Measurements from ENCODE around the gene MTHFR.
"Not testable (repeated sequence)": the region's sequence is repeated elsewhere in the genome, so short reads cannot be mapped to it uniquely, and the experiment has no call there.

The MTHFR gene

GRCh38 chr1:11833497-11833896 lies 27.7 kb upstream of the MTHFR start:
- DNase-seq (ENCODE audit: low read depth in 2 of 2): no peak

DNA sequence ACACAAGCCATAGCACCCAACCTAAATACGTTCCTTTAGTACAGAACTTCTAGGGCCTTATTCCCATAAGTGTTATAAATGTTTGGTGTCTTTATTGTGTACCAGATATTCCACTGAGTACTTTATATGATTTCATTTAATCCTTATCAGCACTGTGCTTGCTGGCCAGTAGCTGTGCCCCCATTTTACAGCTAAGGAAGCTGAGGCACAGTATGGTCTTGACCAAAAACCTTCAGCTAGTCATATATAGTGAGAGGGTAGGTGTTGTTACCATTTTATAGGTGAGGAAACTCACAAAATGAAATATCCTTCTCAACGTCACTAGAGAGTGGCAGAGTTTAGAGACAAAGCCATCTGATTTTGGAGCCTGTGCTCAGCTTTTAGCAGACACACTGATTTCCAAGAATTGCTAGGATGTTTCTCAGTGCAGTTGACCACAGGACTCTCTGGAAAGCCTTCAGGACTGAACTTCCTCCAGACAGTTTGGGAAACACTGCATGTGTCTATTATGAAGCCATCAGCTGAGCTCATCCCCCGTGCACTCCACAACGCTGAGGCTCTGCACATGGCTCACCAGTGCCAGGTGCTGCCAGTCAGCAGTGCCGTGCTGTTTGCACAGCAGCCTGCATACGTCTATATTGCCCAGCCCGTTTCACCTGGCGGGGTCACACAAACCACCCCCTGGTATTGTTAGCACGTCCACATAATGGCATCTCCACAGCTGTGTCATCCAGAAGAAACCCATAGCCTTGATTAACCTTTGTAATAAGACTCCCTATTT lies 26.4 kb upstream of the MTHFR start:
- no peak for DNase-seq (ENCODE audit: low read depth in 2 of 2)

GRCh38 chr1:11828511-11828910 lies 22.7 kb upstream of the MTHFR start:
- DNase-seq (ENCODE audit: low read depth in 2 of 2): no peak

- no peak for DNase-seq (ENCODE audit: low read depth in 2 of 2)
Measured at GRCh38 chr1:11826946-11827345, 21.2 kb upstream of the MTHFR start.

DNA sequence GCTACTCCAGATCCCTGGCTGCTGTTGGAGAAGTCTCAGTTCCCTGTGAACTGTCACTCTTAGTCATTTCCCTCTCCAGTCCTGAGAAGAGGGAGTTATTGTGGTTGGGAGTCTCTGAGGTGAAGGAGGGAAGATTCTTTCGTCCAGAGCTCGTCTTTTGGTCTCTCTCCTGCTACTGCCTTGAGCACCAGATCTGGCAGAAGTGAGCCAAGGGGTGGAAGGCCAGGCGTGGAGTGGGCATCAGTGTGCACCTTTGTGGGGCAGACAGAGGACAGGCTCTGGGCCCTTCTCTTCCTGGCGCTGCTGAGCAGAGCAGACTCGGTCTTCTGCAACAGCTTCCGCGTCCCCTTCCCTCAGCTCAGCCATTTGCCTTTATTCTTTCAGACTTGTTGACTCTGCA lies 19.4 kb upstream of the MTHFR start:
- no peak for DNase-seq (ENCODE audit: low read depth in 2 of 2)

DNA sequence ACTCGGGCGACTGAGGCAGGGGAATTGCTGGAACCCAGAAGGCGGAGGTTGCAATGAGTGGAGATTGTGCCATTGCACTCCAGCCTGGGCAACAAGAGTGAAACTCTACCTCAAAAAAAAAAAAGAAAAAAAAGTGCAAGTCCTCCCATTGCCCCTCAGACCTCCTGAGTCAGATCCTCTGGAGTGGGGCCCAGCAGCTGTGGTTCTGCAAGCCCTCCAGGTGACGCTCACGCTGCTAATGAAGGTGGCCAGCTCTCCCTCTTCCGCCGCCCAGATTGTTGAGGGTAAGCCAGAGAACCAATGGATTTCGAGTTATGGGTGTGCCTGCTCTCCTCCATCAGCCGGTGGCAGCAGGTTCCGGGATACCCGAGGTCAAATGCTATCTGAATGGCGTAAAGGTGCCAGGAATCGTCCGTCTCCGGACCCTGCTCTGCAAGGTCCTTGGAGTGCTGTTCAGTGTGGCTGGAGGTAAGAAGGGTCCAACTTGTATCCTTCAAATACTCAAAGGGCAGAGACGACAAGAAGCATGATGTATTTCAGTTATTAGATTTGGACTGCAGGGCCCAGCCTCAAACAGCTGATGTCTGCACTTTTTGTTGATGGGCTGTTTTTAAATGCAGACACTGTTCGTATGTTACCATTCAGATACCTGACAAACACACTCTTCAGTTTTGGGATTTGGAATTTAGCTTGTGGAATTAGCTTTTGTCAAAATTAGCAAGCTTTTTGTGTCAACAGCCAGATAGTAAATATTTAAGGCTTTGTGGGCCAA lies 17.8 kb upstream of the MTHFR start:
- DNase-seq (ENCODE audit: low read depth in 2 of 2): no peak

DNA sequence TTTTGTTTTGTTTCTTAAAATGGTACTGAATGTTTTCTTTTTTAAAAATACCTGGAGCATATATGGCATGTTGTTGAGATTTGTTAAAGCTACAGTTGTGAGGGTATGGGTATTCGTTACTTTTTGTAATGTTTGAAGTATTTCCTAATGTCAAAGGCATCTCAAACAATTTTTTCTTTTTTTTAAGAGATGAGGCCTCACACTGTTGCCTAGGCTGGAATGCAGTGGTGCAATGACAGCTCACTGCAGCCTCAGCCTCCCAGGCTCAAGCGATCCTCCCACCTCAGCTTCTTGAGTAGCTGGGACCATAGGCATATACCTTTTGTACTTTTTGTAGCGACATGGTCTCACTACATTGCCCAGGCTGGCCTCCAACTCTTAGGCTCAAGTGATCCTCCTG lies 16.3 kb upstream of the MTHFR start:
- no peak for DNase-seq (ENCODE audit: low read depth in 2 of 2)

- DNase-seq (ENCODE audit: low read depth in 2 of 2): no peak
Measured at GRCh38 chr1:11817192-11817591, 11.4 kb upstream of the MTHFR start.

DNA sequence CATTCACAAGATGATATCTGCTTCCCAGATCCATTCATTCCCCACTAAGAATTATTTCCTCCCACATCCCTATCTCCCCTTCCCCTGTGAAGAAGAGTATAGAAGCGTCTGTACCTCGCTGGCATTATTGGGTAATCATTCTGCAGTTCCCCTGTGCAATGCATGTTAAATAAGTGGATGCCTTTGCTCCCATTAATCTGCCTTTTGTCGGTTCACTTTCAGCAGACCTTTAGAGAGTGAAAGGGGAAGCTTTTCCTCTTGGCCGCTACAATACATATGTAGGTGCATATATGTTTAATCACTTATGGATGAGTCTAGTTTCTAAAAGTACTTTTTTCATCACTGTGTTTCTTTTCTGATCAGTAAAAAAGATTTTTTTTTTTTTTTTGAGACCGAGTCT lies 7.3 kb upstream of the MTHFR start:
- no peak for DNase-seq (ENCODE audit: low read depth in 2 of 2)

DNA sequence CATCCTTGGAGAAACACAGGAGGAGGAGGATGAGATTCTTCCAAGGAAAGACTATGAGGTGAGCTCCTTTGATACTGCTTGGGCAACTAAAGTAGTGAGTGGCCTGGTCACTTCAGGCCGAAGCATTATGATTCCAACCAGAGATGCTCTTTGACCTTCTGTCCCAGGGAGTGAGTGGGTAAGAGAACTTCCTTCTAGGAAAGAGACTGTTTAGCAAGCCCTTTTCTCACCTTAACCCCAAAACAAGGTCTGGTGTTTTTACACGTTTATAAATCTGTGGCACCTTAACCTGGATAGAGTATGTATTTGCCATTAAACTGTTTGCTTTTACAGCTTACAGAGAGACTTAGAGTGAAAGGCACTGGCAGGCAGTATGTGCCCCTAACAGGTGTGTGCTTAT lies 1.4 kb upstream of the MTHFR start:
- DNase-seq (ENCODE audit: low read depth in 2 of 2): no peak

DNA sequence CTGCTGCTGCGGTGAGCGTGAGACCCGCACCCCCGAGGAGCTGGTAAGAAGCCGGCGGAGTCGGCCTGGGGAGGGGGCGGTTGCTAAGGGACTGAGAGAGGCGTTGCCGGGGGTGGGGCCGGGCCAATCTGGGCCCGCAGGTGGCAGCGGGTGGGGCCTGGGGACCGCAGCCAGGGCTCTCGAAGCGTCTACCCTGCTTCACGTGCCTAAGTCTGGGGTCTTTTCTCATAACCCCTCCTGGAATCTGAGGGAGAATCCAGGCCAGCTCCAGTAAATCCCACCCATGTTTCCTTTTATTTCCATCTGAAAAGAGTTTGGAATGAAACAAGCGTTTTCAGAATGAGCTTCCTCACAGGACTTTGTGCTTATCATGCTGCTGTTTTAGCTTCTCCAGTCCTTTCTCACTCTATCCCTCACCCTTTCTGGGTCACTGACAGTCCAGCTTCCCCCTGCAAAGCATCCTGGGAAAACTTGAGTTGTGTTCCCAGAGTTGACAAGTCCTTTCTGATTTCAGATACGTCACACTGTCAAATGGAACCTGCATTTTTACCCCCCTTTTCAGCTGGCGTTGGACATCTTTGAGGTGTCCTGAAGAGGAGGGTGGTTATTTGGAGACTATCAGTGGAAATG lies 658 bp upstream of the MTHFR start:
- no peak for DNase-seq (ENCODE audit: low read depth in 2 of 2)

- peak in 1 of 2 donors; percentile 20 for DNase-seq (ENCODE audit: low read depth in 2 of 2)
Measured at GRCh38 chr1:11804666-11805421, 920 bp downstream of the MTHFR start.

- not testable (repeated sequence) for DNase-seq (ENCODE audit: low read depth in 2 of 2)
Measured at GRCh38 chr1:11803924-11804665, 1.7 kb downstream of the MTHFR start.

DNA sequence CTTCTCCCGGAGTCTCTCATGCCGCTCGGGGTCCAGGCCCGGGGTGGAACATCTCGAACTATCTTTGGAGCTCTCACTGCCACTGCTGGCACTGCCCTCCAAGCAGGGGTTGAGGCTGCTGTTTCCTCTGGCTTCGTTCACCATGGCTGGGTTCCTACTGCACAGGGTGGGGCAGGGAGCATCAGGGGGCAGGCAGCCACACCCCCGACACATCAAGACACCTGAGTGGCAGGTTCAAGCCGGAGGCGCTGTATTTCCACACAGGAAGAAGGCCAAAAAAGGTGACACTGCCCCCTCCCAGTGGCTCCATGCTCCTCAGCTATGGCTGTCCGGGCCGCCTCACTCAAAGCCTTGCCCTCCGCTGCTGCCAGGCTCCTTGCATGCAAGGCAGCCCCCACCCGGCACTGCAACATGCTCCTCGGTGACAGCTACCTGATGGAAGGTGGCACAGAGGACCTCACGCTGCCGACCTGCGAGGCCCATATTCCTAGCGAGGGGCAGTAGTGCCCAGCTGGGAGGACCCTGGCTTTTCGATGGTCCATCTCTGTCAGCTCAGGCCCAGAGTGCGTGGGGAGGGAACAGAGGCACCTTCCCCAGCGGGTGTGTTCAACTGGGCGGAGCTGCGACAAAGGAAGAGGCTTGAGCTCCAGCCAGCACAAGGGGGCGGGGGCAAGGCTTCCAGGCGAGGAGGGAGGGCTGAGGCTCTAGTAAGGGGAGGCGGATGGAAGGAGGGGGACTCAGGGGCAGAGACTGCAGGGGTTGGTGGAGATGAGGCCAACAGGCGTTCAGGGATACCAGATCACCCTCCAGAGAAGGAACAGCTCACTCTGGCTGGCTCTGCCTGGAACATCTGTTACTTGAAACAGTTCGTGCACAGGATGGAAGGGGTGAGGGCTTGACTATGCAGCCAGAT lies 2.5 kb downstream of the MTHFR start:
- DNase-seq (ENCODE audit: low read depth in 2 of 2): peak; percentile 68 to 70

DNA sequence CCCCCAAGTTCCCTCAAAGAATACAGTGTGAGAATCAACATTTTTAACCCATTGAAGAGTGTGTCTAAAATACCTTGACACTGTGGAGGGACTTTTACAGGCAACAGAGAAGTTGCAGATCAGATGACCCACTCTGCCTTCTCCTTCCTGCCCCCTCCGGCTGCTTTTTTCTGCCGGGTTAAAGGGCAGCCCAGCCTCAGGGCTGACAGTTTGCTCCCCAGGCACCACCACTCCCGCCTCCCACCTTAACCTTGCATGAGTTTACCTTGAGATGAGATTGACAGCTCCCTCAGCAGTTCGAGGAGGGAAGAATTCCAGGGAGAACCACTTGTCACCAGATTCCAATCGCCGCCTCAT lies 3.2 kb downstream of the MTHFR start:
- DNase-seq (ENCODE audit: low read depth in 2 of 2): no peak

DNA sequence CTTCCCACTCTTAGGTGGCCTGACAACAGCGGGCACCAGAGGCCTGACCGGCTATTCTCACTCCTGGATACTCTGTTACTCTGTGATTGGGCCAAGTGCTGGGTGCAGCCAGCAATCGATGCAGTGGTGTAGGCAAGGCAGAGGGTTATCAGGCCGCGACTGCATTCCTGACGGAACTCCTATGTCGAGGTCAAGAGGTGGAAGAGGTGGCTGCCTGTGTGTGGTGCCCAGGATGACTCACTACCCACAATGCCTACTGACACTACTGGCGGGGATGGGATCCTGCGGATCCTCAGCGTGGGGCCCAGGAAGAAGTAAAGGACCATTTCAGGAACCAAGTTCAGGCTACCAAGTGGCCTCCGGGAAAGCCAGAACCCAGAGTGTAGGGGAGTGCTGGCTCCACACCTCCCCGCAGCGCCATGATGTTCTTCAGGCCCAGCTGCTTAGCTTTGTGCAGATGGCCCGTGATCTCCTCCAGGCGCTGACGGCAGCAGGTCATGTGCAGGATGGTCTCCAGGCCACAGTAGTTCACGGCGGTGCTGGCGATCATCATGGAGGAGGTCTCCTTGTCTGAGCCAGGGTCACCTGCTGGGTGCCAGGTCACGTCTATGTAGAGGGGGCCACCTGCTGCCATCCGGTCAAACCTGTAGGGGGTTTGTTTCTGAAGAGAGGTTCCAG lies 4.9 kb downstream of the MTHFR start:
- no peak for DNase-seq (ENCODE audit: low read depth in 2 of 2)

DNA sequence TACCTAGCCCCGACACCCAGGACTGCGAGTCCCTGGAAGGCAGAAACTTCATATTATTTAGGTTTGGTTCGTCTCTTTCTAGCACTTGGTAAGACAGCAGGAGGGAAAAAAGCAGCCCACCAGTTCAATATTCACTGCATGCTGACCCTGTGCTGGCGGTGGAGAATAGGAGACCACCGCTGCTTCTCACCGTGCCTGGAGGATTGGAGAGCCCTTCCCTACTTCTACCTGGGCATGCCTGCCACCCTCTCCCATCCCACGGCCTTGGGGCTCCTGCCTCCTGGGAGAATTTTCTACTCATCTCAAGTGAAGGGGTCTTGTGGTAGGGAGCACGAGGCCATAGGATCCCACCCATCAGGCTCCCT lies 5.4 kb downstream of the MTHFR start:
- no peak for DNase-seq (ENCODE audit: low read depth in 2 of 2)

DNA sequence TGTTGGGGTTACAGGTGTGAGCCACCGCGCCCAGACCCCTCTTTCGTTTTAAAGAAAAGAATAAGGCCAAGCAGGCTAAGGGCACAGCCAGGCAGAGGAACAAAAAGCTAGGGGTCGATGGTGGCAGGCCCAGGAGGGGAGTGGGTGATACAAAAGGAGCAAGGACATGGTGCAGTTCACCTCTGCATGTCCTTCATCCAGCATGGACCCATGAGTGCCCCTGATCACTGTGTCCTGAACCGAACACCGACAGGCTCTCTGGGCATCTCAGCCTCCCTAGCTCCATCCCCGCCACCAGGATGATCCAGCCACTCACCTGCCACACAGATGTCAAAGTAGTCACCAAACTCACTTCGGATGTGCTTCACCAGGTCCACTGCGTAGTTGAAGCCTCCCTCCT lies 5.9 kb downstream of the MTHFR start:
- DNase-seq (ENCODE audit: low read depth in 2 of 2): no peak

- DNase-seq (ENCODE audit: low read depth in 2 of 2): no peak
Measured at GRCh38 chr1:11799099-11799498, 6.7 kb downstream of the MTHFR start.
